Nephron progenitor cell (in vitro differentiated cells): Measurements from ENCODE around the gene ENOX1.

ENCODE experiments used
- DNase-seq: peaks from one replicate; pipeline ENCODE4 v3.0.0; 2021
- H3K27ac Mint-ChIP-seq: 2 replicates; pipeline ENCODE4 v1.8.0; 2021; ENCODE audit warnings: mild to moderate bottlenecking, moderate library complexity, mixed read lengths
- H3K27me3 Mint-ChIP-seq: 2 replicates; pipeline ENCODE4 v1.8.0; 2021; ENCODE audit warnings: mild to moderate bottlenecking, low read depth, mixed read lengths; ENCODE audit not compliant: poor library complexity
- H3K36me3 Mint-ChIP-seq: 2 replicates; pipeline ENCODE4 v1.8.0; 2021; ENCODE audit warnings: low read depth, mixed read lengths
- H3K4me1 Mint-ChIP-seq: 2 replicates; pipeline ENCODE4 v1.8.0; 2021; ENCODE audit warnings: mixed read lengths
- H3K4me3 Mint-ChIP-seq: 2 replicates; pipeline ENCODE4 v1.8.0; 2021; ENCODE audit warnings: mild to moderate bottlenecking, moderate library complexity, mixed read lengths
- H3K9me3 Mint-ChIP-seq: 2 replicates; pipeline ENCODE4 v1.8.0; 2021; ENCODE audit warnings: mild to moderate bottlenecking, moderate library complexity, mixed read lengths
- TF ChIP-seq, protein P1 (sequence below): fragments of 200-600 bp; sonication (generic); IDR thresholded peaks from 2 replicates; pipeline ENCODE4 v1.5.0; 2021; ENCODE audit warnings: antibody characterized with exemption

Gene ENOX1

GRCh38 chr13:43802511-43802910 lies 15.7 kb upstream of the ENOX1 start:
- DNase-seq: no peak
- H3K36me3 Mint-ChIP-seq: no peaks in the 10 kb centered on the region
- no peak overlapping the region for H3K27ac Mint-ChIP-seq
- H3K27me3 Mint-ChIP-seq: peaks cover 6% of the 10 kb centered on the region
- no peaks in the 10 kb centered on the region for H3K9me3 Mint-ChIP-seq
- H3K4me1 Mint-ChIP-seq: peaks cover 9% of the 10 kb centered on the region
- TF ChIP-seq, protein P1, sequence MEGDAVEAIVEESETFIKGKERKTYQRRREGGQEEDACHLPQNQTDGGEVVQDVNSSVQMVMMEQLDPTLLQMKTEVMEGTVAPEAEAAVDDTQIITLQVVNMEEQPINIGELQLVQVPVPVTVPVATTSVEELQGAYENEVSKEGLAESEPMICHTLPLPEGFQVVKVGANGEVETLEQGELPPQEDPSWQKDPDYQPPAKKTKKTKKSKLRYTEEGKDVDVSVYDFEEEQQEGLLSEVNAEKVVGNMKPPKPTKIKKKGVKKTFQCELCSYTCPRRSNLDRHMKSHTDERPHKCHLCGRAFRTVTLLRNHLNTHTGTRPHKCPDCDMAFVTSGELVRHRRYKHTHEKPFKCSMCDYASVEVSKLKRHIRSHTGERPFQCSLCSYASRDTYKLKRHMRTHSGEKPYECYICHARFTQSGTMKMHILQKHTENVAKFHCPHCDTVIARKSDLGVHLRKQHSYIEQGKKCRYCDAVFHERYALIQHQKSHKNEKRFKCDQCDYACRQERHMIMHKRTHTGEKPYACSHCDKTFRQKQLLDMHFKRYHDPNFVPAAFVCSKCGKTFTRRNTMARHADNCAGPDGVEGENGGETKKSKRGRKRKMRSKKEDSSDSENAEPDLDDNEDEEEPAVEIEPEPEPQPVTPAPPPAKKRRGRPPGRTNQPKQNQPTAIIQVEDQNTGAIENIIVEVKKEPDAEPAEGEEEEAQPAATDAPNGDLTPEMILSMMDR: no peak
- H3K4me3 Mint-ChIP-seq: no peak overlapping the region

DNA sequence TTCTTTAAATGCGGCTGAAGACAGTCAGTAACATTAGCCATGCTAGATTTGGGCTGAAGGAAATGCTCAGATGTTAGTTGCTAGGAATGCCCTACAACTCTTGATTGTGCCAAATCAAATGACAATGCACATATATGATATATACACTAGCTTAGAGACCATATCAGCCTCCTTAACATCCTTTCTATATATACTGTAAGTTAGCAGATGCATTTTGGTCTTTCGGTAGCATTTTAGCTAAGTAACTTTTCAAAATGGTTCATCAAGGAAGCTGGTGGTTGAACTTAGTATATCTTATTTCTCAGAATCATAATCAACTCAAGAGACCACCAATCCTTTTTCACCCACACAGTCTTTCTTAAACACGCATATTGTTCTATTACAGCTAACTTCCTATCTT lies 14.1 kb upstream of the ENOX1 start:
- no peak overlapping the region for H3K4me3 Mint-ChIP-seq
- DNase-seq: no peak
- H3K36me3 Mint-ChIP-seq: no peaks in the 10 kb centered on the region
- H3K27ac Mint-ChIP-seq: no peak overlapping the region
- peaks cover 9% of the 10 kb centered on the region for H3K4me1 Mint-ChIP-seq
- peaks cover 6% of the 10 kb centered on the region for H3K27me3 Mint-ChIP-seq
- no peaks in the 10 kb centered on the region for H3K9me3 Mint-ChIP-seq
- TF ChIP-seq, protein P1: no peak

- no peak overlapping the region for H3K27ac Mint-ChIP-seq
- TF ChIP-seq, protein P1: no peak
- no peak for DNase-seq
- no peaks in the 10 kb centered on the region for H3K36me3 Mint-ChIP-seq
- peaks cover 9% of the 10 kb centered on the region for H3K27me3 Mint-ChIP-seq
- H3K4me1 Mint-ChIP-seq: peaks cover 3% of the 10 kb centered on the region
- H3K4me3 Mint-ChIP-seq: no peak overlapping the region
- peaks cover 3% of the 10 kb centered on the region for H3K9me3 Mint-ChIP-seq
Observed at GRCh38 chr13:43799191-43799590, 12.4 kb upstream of the ENOX1 start.

- no peak overlapping the region for H3K4me3 Mint-ChIP-seq
Observed at GRCh38 chr13:43797869-43798268, 11.1 kb upstream of the ENOX1 start.

GRCh38 chr13:43797159-43797558 lies 10.4 kb upstream of the ENOX1 start:
- TF ChIP-seq, protein P1: no peak
- peaks cover 3% of the 10 kb centered on the region for H3K9me3 Mint-ChIP-seq
- H3K4me3 Mint-ChIP-seq: no peak overlapping the region
- DNase-seq: no peak
- H3K4me1 Mint-ChIP-seq: no peaks in the 10 kb centered on the region
- H3K27ac Mint-ChIP-seq: no peak overlapping the region
- peaks cover 9% of the 10 kb centered on the region for H3K27me3 Mint-ChIP-seq
- no peaks in the 10 kb centered on the region for H3K36me3 Mint-ChIP-seq

More at GRCh38 chr13:43797869-43798268, 11.1 kb upstream of the ENOX1 start:
- Mint-ChIP-seq H3K27me3 (peaks cover 9% of the 10 kb centered on the region), H3K36me3 (no peaks in the 10 kb centered on the region), H3K9me3 (peaks cover 3% of the 10 kb centered on the region), H3K4me1 (no peaks in the 10 kb centered on the region), H3K27ac (no peak overlapping the region)
- no peak for DNase-seq
- TF ChIP-seq, protein P1: no peak

DNA sequence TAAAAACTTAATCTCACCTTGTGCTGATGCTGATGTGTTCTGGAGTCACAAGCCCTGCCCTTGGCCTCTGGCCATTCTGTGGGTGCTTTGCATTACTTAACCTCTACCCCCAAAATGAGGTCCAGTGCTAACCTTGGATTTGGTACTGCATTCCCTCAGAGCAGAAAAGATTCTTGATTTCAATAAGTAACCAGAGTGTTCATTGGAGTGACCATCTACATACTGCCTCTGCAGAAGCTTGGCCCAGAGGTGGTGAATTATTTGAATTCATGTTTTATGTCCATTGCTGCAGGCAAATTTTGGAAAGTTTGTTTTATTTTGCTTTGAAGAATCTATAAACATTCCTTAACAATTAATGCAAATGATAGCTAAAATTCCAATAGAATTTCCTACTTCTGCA lies 7.6 kb upstream of the ENOX1 start:
- H3K36me3 Mint-ChIP-seq: no peaks in the 10 kb centered on the region
- H3K27ac Mint-ChIP-seq: no peak overlapping the region
- peaks cover 3% of the 10 kb centered on the region for H3K9me3 Mint-ChIP-seq
- TF ChIP-seq, protein P1: no peak
- DNase-seq: no peak
- peaks cover 10% of the 10 kb centered on the region for H3K27me3 Mint-ChIP-seq
- H3K4me3 Mint-ChIP-seq: no peak overlapping the region
- H3K4me1 Mint-ChIP-seq: no peaks in the 10 kb centered on the region
